Astrocyte (in vitro differentiated cells and primary cell): ENCODE data around the gene CHRNA10. TPM values are rescaled to one million over a fixed set of nuclear protein-coding genes. Genes with fewer than 3 reads are reported as not detected.

Experiments used
- DNase-seq: peaks from one replicate; pipeline ENCODE4 v3.0.0-alpha.2; 2010; ENCODE audit warnings: low read depth
- FAIRE-seq: peaks from 2 replicates; lab custom pipeline; 2011; peaks lifted over from hg19 to GRCh38; lab: Jason Lieb, UNC
- H2AFZ ChIP-seq: 2 replicates; pipeline ENCODE4 v1.6.0; 2012; ENCODE audit warnings: low read depth, low read length, inconsistent platforms
- H3K27ac ChIP-seq: 2 replicates; pipeline ENCODE4 v1.5.1; 2011; ENCODE audit warnings: low read depth, low read length, inconsistent platforms
- H3K27me3 ChIP-seq: 2 replicates; pipeline ENCODE4 v1.6.0; 2011; ENCODE audit warnings: low read length, inconsistent platforms; ENCODE audit not compliant: insufficient read depth
- H3K36me3 ChIP-seq: 2 replicates; pipeline ENCODE4 v1.5.1; 2011; ENCODE audit warnings: low read length, inconsistent platforms; ENCODE audit not compliant: insufficient read depth
- H3K4me1 ChIP-seq: 2 replicates; pipeline ENCODE4 v1.5.1; 2011; ENCODE audit warnings: low read length, inconsistent platforms; ENCODE audit not compliant: insufficient read depth
- H3K4me2 ChIP-seq: 2 replicates; pipeline ENCODE4 v1.6.0; 2012; ENCODE audit warnings: low read length, inconsistent platforms
- H3K4me3 ChIP-seq: 2 replicates; pipeline ENCODE4 v1.5.1; 2011; ENCODE audit warnings: low read depth, mild to moderate bottlenecking, low read length, inconsistent platforms; ENCODE audit not compliant: insufficient read depth
- H3K79me2 ChIP-seq: 2 replicates; pipeline ENCODE4 v1.6.0; 2012; ENCODE audit warnings: mild to moderate bottlenecking, low read length, inconsistent platforms; ENCODE audit not compliant: insufficient read depth
- H3K9ac ChIP-seq: 2 replicates; pipeline ENCODE4 v1.6.0; 2012; ENCODE audit warnings: mild to moderate bottlenecking, low read length, inconsistent platforms
- H3K9me3 ChIP-seq: 2 replicates; pipeline ENCODE4 v1.5.1; 2012; ENCODE audit warnings: low read depth, mild to moderate bottlenecking, low read length, inconsistent platforms; ENCODE audit not compliant: insufficient read depth
- H4K20me1 ChIP-seq: 2 replicates; pipeline ENCODE4 v1.6.0; 2012; ENCODE audit warnings: low read length, inconsistent platforms; ENCODE audit not compliant: insufficient read depth
- H3K27ac Mint-ChIP-seq: one replicate; pipeline ENCODE4 v1.8.0; 2021; ENCODE audit warnings: mild to moderate bottlenecking, mixed read lengths; ENCODE audit not compliant: unreplicated experiment
- H3K27me3 Mint-ChIP-seq: one replicate; pipeline ENCODE4 v1.8.0; 2021; ENCODE audit warnings: low read depth, mixed read lengths; ENCODE audit not compliant: unreplicated experiment
- H3K36me3 Mint-ChIP-seq: one replicate; pipeline ENCODE4 v1.8.0; 2021; ENCODE audit warnings: low read depth, mixed read lengths; ENCODE audit not compliant: unreplicated experiment
- H3K4me1 Mint-ChIP-seq: one replicate; pipeline ENCODE4 v1.8.0; 2021; ENCODE audit warnings: low read depth, mixed read lengths; ENCODE audit not compliant: unreplicated experiment
- H3K4me3 Mint-ChIP-seq: one replicate; pipeline ENCODE4 v1.8.0; 2021; ENCODE audit warnings: mild to moderate bottlenecking, moderate library complexity, mixed read lengths; ENCODE audit not compliant: unreplicated experiment
- H3K9me3 Mint-ChIP-seq: one replicate; pipeline ENCODE4 v1.8.0; 2021; ENCODE audit warnings: mild to moderate bottlenecking, mixed read lengths; ENCODE audit not compliant: unreplicated experiment
- CTCF ChIP-seq: IDR thresholded peaks from 2 replicates; pipeline ENCODE4 v1.5.1; 2011; ENCODE audit warnings: low read depth, mild to moderate bottlenecking, inconsistent platforms, low read length, moderate library complexity; ENCODE audit not compliant: insufficient read depth
- EZH2 ChIP-seq: IDR thresholded peaks from 2 replicates; pipeline ENCODE4 v1.6.1; 2012; ENCODE audit warnings: mild to moderate bottlenecking, low read length, inconsistent platforms; ENCODE audit not compliant: insufficient read depth
- total RNA-seq: library from RNA; stranded (reverse); gene quantifications from 2 replicates; pipeline ENCODE4 v1.2.1, GENCODE V29; 2021

The CHRNA10 gene
- total RNA-seq, 1 donor from 2014 or later, result 1.5 TPM

GRCh38 chr11:3660960-3661359 is 10.2 kb downstream of the CHRNA10 start:
- H3K9me3 Mint-ChIP-seq, result peaks cover 12% of the 10 kb centered on the region
- Histone ChIP-seq H3K9me3 (no peaks in the 10 kb centered on the region), H3K4me1 (no peaks in the 10 kb centered on the region), H3K27me3 (no peaks in the 10 kb centered on the region), H3K4me3 (no peak overlapping the region), H3K9ac (no peak overlapping the region), H3K27ac (no peak overlapping the region), H3K36me3 (no peaks in the 10 kb centered on the region), H3K4me2 (no peak overlapping the region), H4K20me1 (no peaks in the 10 kb centered on the region), H3K79me2 (no peaks in the 10 kb centered on the region), H2AFZ (no peak overlapping the region)
- TF ChIP-seq EZH2, result no peak
- no peak for TF ChIP-seq CTCF
- DNase-seq, result no peak
- no peaks in the 10 kb centered on the region for H3K4me1 Mint-ChIP-seq
- H3K4me3 Mint-ChIP-seq, result no peak overlapping the region
- peaks cover 6% of the 10 kb centered on the region for H3K27me3 Mint-ChIP-seq
- H3K36me3 Mint-ChIP-seq, result peaks cover 27% of the 10 kb centered on the region
- FAIRE-seq, result no peak
- H3K27ac Mint-ChIP-seq, result no peak overlapping the region

- FAIRE-seq, result no peak
- no peaks in the 10 kb centered on the region for H3K4me1 Mint-ChIP-seq
These were observed 11.3 kb downstream of the CHRNA10 start for GRCh38 chr11:3659595-3660515.

More at GRCh38 chr11:3659595-3660515, 11.3 kb downstream of the CHRNA10 start:
- no peaks in the 10 kb centered on the region for H4K20me1 ChIP-seq
- Mint-ChIP-seq H3K9me3 (peaks cover 10% of the 10 kb centered on the region), H3K4me3 (no peak overlapping the region), H3K27ac (no peak overlapping the region), H3K27me3 (peaks cover 6% of the 10 kb centered on the region), H3K36me3 (peaks cover 16% of the 10 kb centered on the region)
- H3K79me2 ChIP-seq, result no peaks in the 10 kb centered on the region
- no peaks in the 10 kb centered on the region for H3K9me3 ChIP-seq
- H3K36me3 ChIP-seq, result no peaks in the 10 kb centered on the region
- H3K27me3 ChIP-seq, result no peaks in the 10 kb centered on the region
- DNase-seq, result no peak
- H3K4me1 ChIP-seq, result no peaks in the 10 kb centered on the region
- H2AFZ ChIP-seq, result no peak overlapping the region
- H3K4me2 ChIP-seq, result no peak overlapping the region
- H3K4me3 ChIP-seq, result no peak overlapping the region
- TF ChIP-seq EZH2 (no peak), CTCF (no peak)
- no peak overlapping the region for H3K9ac ChIP-seq
- no peak overlapping the region for H3K27ac ChIP-seq
